ENCODE results near the gene TUBA3E. TPM values are rescaled to one million over a fixed set of nuclear protein-coding genes. Genes with fewer than 3 reads are reported as not detected.
"Not testable (repeated sequence)": the region's sequence is repeated elsewhere in the genome, so short reads cannot be mapped to it uniquely, and the experiment has no call there.

TUBA3E gene
- polyA plus RNA-seq, 2 donors, result 0.04 TPM; not detected in 1

DNA sequence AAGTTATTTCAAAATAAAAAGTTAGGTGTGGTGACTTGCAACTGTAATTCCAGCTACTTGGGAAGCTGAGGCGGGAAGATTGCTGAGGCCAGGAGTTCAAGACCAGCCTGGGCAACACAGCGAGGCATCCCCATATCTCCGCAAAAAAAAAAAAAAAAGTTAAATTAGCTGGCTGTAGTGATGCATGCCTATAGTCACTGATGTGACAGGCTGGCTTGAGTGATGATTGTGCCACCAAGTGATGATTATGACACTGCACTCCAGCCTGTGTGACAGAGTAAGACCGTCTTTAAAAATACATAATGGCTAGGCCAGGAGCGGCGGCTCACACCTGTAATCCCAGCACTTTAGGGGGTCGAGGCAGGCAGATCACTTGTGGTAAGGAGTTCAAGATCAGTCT, 28.3 kb downstream of the TUBA3E start:
- no peaks in the 10 kb centered on the region for H3K4me1 ChIP-seq (ENCODE audit: control insufficient read depth in 2 of 2, insufficient read depth in 2 of 2, low read length in 1 of 2)
- peaks cover 8 to 24% of the 10 kb centered on the region in 2 donors for H3K36me3 ChIP-seq (ENCODE audit: control insufficient read depth in 2 of 2, insufficient read depth in 2 of 2, low read length in 1 of 2)
- no peaks in the 10 kb centered on the region for H3K27me3 ChIP-seq (ENCODE audit: control insufficient read depth in 1 of 2, insufficient read depth in 2 of 2, low read length in 2 of 2)
- no peak overlapping the region for H3K4me3 ChIP-seq (ENCODE audit: low read depth in 1 of 2, low read length in 2 of 2)
- WGBS, 2 donors, result 92% methylated on average over 7 of the region's 7 CpGs
- no peaks in the 10 kb centered on the region for H3K9me3 ChIP-seq (ENCODE audit: control insufficient read depth in 2 of 2, insufficient read depth in 1 of 2, low read depth in 1 of 2, low read length in 1 of 2)
- H3K27ac ChIP-seq (ENCODE audit: low read depth in 2 of 2, low read length in 1 of 2), result no peak overlapping the region

DNA sequence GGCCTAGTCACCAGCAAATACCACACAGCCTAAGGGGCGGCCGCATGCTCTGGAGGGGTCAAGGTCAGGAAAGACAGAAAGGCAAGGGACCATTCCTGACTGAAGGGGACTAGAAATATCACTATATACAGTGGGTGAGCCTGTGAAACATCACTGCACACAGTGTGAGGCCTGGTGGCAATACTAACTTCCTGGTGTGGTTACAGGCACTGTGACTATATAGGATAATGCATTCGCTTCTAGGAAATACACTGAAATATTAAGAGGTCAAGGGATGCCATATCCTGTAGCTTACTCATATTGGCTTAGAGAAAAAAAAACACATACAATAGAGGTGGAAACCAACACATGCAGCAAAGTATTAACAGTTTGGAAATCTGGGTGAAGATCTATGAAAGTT, 29.1 kb downstream of the TUBA3E start:
- WGBS, 2 donors, result 78 to 96% methylated on average over 3 of the region's 3 CpGs
- not testable (repeated sequence) for H3K27me3 ChIP-seq (ENCODE audit: control insufficient read depth in 1 of 2, insufficient read depth in 2 of 2, low read length in 2 of 2); H3K27ac ChIP-seq (ENCODE audit: low read depth in 2 of 2, low read length in 1 of 2); H3K4me3 ChIP-seq (ENCODE audit: low read depth in 1 of 2, low read length in 2 of 2); H3K4me1 ChIP-seq (ENCODE audit: control insufficient read depth in 2 of 2, insufficient read depth in 2 of 2, low read length in 1 of 2); H3K9me3 ChIP-seq (ENCODE audit: control insufficient read depth in 2 of 2, insufficient read depth in 1 of 2, low read depth in 1 of 2, low read length in 1 of 2)
- H3K36me3 ChIP-seq (ENCODE audit: control insufficient read depth in 2 of 2, insufficient read depth in 2 of 2, low read length in 1 of 2), result peaks cover 8 to 27% of the 10 kb centered on the region in 2 donors

DNA sequence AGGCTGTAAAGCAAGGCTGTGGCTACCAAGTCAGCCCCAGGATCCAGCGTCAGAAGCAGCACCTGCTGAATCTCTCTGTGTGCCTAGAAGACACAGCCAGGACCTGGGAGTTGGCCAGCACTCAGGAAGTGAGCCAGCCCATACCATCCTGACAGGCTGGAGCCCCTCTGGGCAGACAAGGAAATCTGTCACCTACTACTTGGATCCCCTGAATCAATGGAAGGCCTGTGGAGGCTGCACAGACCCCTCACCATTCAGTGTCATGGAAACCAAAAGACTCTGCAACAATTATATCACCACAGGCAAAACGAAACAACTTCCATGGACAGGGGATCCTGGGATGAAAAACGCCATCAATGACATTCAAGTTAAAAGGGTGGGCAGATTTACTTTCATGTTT, 31.6 kb downstream of the TUBA3E start:
- not testable (repeated sequence) for H3K4me1 ChIP-seq (ENCODE audit: control insufficient read depth in 2 of 2, insufficient read depth in 2 of 2, low read length in 1 of 2); H3K27ac ChIP-seq (ENCODE audit: low read depth in 2 of 2, low read length in 1 of 2); H3K9me3 ChIP-seq (ENCODE audit: control insufficient read depth in 2 of 2, insufficient read depth in 1 of 2, low read depth in 1 of 2, low read length in 1 of 2); H3K27me3 ChIP-seq (ENCODE audit: control insufficient read depth in 1 of 2, insufficient read depth in 2 of 2, low read length in 2 of 2); H3K4me3 ChIP-seq (ENCODE audit: low read depth in 1 of 2, low read length in 2 of 2)
- WGBS, 2 donors, result 74 to 84% methylated on average over 3 of the region's 3 CpGs
- peaks cover 0 to 27% of the 10 kb centered on the region in 2 donors for H3K36me3 ChIP-seq (ENCODE audit: control insufficient read depth in 2 of 2, insufficient read depth in 2 of 2, low read length in 1 of 2)

DNA sequence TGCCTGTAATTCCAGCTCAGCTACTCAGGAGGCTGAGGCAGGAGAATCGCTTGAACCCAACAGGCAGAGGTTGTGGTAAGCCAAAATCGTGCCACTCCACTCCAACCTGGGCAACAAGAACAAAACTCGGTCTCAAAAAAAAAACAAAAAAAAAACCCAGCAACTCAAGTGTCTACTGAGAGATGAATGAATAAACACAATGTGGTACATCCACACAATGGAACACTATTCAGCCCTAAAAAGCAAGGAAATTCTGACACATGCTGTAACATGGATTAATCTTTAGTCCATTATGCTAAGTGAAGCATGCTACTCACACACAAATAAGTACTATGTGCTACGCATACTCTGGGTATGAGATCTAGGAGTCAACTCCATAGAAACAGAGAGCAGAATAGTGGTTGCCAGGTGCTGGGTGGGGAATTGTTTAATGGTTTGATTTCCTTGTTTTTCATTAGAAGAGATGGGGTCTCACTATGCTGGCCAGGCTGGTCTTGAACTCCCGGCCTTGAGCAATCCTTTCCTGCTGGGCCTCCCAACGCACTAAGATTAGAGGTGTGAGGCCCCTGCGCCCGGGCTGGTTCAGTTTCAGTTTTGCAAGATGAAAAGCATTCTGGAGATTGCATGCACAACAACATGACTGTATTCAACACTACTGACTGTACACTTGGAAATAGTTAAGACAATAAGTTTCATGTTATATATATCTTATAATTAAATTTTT, 32.8 kb downstream of the TUBA3E start:
- 94 to 97% methylated on average over 8 of the region's 8 CpGs for WGBS, 2 donors

DNA sequence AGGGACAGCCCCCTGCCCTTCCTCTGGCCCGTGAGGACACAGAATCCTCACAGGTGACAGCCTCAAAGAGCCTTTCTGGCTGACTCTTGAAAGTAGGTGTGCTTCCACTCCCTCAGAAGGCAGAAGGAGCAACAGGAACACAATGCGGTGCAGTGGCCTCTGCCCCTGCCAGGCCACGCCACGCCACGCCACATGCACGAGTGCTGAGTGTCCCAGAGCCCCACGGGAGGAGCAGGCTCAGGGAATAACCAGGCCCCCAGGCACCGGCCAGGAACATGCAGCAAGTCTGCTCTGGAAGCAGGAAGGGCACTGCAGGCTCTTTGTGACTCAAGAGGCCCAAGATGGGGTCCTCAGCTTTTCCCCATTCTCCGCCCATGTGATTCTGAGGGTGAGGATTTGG, 35.3 kb downstream of the TUBA3E start:
- no peaks in the 10 kb centered on the region for H3K4me1 ChIP-seq (ENCODE audit: control insufficient read depth in 2 of 2, insufficient read depth in 2 of 2, low read length in 1 of 2)
- H3K9me3 ChIP-seq (ENCODE audit: control insufficient read depth in 2 of 2, insufficient read depth in 1 of 2, low read depth in 1 of 2, low read length in 1 of 2), result no peaks in the 10 kb centered on the region
- H3K27ac ChIP-seq (ENCODE audit: low read depth in 2 of 2, low read length in 1 of 2), result no peak overlapping the region
- peaks cover 0 to 40% of the 10 kb centered on the region in 2 donors for H3K36me3 ChIP-seq (ENCODE audit: control insufficient read depth in 2 of 2, insufficient read depth in 2 of 2, low read length in 1 of 2)
- H3K27me3 ChIP-seq (ENCODE audit: control insufficient read depth in 1 of 2, insufficient read depth in 2 of 2, low read length in 2 of 2), result no peaks in the 10 kb centered on the region
- H3K4me3 ChIP-seq (ENCODE audit: low read depth in 1 of 2, low read length in 2 of 2), result no peak overlapping the region
- WGBS, 2 donors, result 95 to 96% methylated on average over 9 of the region's 9 CpGs

More for the DNA sequence above, 32.8 kb downstream of the TUBA3E start:
- no peak overlapping the region for H3K4me3 ChIP-seq (ENCODE audit: low read depth in 1 of 2, low read length in 2 of 2)
- peaks cover 0 to 27% of the 10 kb centered on the region in 2 donors for H3K36me3 ChIP-seq (ENCODE audit: control insufficient read depth in 2 of 2, insufficient read depth in 2 of 2, low read length in 1 of 2)
- no peak overlapping the region for H3K27ac ChIP-seq (ENCODE audit: low read depth in 2 of 2, low read length in 1 of 2)
- no peaks in the 10 kb centered on the region for H3K9me3 ChIP-seq (ENCODE audit: control insufficient read depth in 2 of 2, insufficient read depth in 1 of 2, low read depth in 1 of 2, low read length in 1 of 2)
- no peaks in the 10 kb centered on the region for H3K27me3 ChIP-seq (ENCODE audit: control insufficient read depth in 1 of 2, insufficient read depth in 2 of 2, low read length in 2 of 2)
- H3K4me1 ChIP-seq (ENCODE audit: control insufficient read depth in 2 of 2, insufficient read depth in 2 of 2, low read length in 1 of 2), result no peaks in the 10 kb centered on the region

DNA sequence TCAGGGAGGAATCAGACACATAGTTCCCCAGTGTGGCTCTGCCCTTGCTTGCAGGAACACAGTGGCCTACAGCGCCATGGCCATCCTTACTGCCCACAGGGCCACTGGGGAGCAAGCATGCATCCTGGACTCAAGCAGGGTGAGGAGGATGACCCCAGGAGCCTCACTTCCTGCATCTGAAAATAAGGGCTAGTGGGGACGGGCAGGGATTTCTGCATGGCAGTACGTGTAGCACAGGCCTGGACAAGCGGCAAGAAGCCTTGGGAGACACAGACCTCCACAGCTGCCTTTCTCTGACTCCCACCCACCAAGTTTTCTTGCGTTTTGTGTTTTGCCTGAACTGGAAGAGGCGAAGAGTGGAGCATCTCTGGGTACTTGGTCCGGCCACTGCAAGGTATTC, 35.8 kb downstream of the TUBA3E start:
- not testable (repeated sequence) for H3K9me3 ChIP-seq (ENCODE audit: control insufficient read depth in 2 of 2, insufficient read depth in 1 of 2, low read depth in 1 of 2, low read length in 1 of 2); H3K27me3 ChIP-seq (ENCODE audit: control insufficient read depth in 1 of 2, insufficient read depth in 2 of 2, low read length in 2 of 2); H3K27ac ChIP-seq (ENCODE audit: low read depth in 2 of 2, low read length in 1 of 2); H3K4me1 ChIP-seq (ENCODE audit: control insufficient read depth in 2 of 2, insufficient read depth in 2 of 2, low read length in 1 of 2); H3K4me3 ChIP-seq (ENCODE audit: low read depth in 1 of 2, low read length in 2 of 2)
- H3K36me3 ChIP-seq (ENCODE audit: control insufficient read depth in 2 of 2, insufficient read depth in 2 of 2, low read length in 1 of 2), result peaks cover 0 to 40% of the 10 kb centered on the region in 2 donors
- WGBS, 2 donors, result 89 to 93% methylated on average over 6 to 7 of the region's 7 CpGs

DNA sequence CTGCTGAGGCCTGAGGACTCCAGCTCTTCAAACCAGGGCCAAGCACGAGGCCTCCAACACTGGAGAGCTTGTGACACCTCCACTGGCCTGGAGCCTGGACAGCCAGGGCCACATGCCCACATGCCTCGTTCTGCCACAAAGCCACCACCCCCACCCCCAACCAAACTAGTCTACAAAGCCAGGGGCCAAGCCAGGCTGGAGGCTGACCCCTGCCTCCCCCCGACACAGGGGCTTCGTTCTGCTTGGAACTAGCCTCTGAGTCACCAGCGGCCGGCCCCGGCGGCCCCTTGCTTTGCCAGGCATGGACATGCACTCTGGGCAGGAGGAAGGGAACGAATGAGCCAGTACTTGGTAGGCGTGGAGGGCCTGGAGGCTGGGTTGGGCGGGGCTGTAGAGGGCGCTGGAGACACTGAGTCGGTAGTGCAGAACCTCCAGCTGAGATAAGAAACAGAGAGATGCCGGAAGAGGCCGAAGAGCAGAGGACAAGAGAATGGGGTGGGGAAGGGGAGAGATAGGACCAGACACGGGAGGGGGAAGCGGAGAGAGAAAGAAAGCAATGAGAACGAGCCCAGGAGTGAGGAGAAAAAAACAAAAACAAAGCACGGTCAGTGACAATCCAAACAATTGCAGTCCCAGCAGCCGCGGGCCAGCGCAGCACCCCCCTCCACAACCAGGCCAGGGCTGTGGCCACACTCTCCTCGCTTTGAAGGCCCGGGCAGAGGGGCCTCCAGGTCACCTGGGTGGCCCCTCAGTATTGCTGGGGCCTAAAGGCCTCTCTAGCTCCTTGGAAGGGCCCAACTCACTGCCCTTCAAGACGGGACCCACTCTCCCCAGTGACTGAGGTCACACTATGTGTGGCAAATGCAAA, 37.2 kb downstream of the TUBA3E start:
- H3K27ac ChIP-seq (ENCODE audit: low read depth in 2 of 2, low read length in 1 of 2); H3K27me3 ChIP-seq (ENCODE audit: control insufficient read depth in 1 of 2, insufficient read depth in 2 of 2, low read length in 2 of 2); H3K4me1 ChIP-seq (ENCODE audit: control insufficient read depth in 2 of 2, insufficient read depth in 2 of 2, low read length in 1 of 2); H3K4me3 ChIP-seq (ENCODE audit: low read depth in 1 of 2, low read length in 2 of 2); H3K9me3 ChIP-seq (ENCODE audit: control insufficient read depth in 2 of 2, insufficient read depth in 1 of 2, low read depth in 1 of 2, low read length in 1 of 2): not testable (repeated sequence)
- peaks cover 0 to 34% of the 10 kb centered on the region in 2 donors for H3K36me3 ChIP-seq (ENCODE audit: control insufficient read depth in 2 of 2, insufficient read depth in 2 of 2, low read length in 1 of 2)
- WGBS, 2 donors, result 77 to 80% methylated on average over 25 of the region's 25 CpGs

DNA sequence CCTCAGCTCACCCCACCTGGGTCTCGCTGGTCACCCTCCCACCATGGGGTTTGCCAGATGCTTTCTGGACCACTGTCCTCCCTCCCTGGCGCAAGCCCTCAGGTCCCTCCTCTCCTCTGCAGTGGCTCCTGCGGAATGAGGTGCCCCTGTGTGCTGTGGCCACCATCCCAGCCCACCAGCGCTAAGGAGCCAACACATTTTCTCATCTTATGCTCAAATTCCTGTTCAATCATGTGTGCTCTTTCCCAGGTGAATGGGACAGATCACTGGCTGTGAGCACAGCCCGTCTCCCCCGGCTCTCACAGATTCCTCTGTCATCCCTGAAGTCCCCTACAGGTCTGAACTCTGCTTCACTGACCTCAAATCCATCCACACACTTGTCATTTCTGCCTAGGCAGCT, 38.1 kb downstream of the TUBA3E start:
- Histone ChIP-seq H3K27ac (ENCODE audit: low read depth in 2 of 2, low read length in 1 of 2) (no peak overlapping the region), H3K4me1 (ENCODE audit: control insufficient read depth in 2 of 2, insufficient read depth in 2 of 2, low read length in 1 of 2) (no peaks in the 10 kb centered on the region), H3K4me3 (ENCODE audit: low read depth in 1 of 2, low read length in 2 of 2) (no peak overlapping the region), H3K9me3 (ENCODE audit: control insufficient read depth in 2 of 2, insufficient read depth in 1 of 2, low read depth in 1 of 2, low read length in 1 of 2) (no peaks in the 10 kb centered on the region), H3K27me3 (ENCODE audit: control insufficient read depth in 1 of 2, insufficient read depth in 2 of 2, low read length in 2 of 2) (no peaks in the 10 kb centered on the region), H3K36me3 (ENCODE audit: control insufficient read depth in 2 of 2, insufficient read depth in 2 of 2, low read length in 1 of 2) (peaks cover 0 to 38% of the 10 kb centered on the region in 2 donors)
- WGBS, 2 donors, result 94 to 98% methylated on average over 6 of the region's 6 CpGs

DNA sequence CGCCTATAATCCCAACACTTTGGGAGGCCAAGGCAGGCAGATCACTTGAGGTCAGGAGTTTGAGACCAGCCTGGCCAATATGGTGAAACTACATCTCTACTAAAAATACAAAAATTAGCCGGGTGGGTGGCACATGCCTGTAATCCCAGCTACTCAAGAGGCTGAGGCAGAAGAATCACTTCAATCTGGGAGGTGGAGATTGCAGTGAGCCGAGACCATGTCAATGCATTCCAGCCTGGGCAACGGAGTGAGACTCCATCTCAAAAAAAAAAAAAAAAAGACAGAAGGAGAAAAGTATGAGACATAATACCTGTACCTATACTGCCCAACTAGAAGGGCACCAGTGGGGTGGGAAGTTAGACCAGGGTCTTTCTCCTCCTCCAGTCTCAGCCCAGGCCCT, 38.9 kb downstream of the TUBA3E start:
- not testable (repeated sequence) for H3K4me1 ChIP-seq (ENCODE audit: control insufficient read depth in 2 of 2, insufficient read depth in 2 of 2, low read length in 1 of 2); H3K27me3 ChIP-seq (ENCODE audit: control insufficient read depth in 1 of 2, insufficient read depth in 2 of 2, low read length in 2 of 2); H3K9me3 ChIP-seq (ENCODE audit: control insufficient read depth in 2 of 2, insufficient read depth in 1 of 2, low read depth in 1 of 2, low read length in 1 of 2); H3K4me3 ChIP-seq (ENCODE audit: low read depth in 1 of 2, low read length in 2 of 2); H3K27ac ChIP-seq (ENCODE audit: low read depth in 2 of 2, low read length in 1 of 2)
- H3K36me3 ChIP-seq (ENCODE audit: control insufficient read depth in 2 of 2, insufficient read depth in 2 of 2, low read length in 1 of 2), result peaks cover 0 to 45% of the 10 kb centered on the region in 2 donors
- 93 to 95% methylated on average over 4 of the region's 4 CpGs for WGBS, 2 donors
